ENCODE measurements around the gene FBXO27.

DNA sequence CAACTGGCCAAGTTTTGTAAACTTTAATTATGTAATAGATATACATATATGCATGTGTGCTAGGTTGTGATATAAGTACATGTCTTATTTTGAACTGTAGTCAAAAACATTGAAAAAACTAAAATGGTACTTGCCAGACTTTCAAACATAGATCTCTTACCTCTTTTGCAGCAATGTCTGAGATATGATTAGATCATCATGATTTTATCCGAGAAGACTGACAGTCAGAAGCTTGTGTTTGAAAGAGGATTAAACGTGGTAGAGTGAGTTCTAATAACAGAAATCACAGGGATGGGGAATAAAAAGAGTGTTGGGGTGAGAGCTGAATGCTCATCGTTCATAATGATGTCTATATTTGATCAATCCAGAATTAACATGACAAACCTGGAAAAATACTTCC is 33.6 kb upstream of the FBXO27 start:
- TF ChIP-seq, protein P1, sequence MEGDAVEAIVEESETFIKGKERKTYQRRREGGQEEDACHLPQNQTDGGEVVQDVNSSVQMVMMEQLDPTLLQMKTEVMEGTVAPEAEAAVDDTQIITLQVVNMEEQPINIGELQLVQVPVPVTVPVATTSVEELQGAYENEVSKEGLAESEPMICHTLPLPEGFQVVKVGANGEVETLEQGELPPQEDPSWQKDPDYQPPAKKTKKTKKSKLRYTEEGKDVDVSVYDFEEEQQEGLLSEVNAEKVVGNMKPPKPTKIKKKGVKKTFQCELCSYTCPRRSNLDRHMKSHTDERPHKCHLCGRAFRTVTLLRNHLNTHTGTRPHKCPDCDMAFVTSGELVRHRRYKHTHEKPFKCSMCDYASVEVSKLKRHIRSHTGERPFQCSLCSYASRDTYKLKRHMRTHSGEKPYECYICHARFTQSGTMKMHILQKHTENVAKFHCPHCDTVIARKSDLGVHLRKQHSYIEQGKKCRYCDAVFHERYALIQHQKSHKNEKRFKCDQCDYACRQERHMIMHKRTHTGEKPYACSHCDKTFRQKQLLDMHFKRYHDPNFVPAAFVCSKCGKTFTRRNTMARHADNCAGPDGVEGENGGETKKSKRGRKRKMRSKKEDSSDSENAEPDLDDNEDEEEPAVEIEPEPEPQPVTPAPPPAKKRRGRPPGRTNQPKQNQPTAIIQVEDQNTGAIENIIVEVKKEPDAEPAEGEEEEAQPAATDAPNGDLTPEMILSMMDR (conservative IDR thresholded peaks at IDR 0.05; ENCODE audit: low read length): no peak
- TF ChIP-seq EZH2phosphoT487 (IDR thresholded peaks at IDR 0.05; ENCODE audit: borderline replicate concordance): no peak

Measured in Loucy (cell line).